HCT116 (cell line): ENCODE results near the gene PPHLN1. TPM values are rescaled to one million over a fixed set of nuclear protein-coding genes. Genes with fewer than 3 reads are reported as not detected.

Source experiments
- ATAC-seq: fragments of 200-7000 bp; cut with Tn5 transposase; 2 replicates; pipeline ENCODE4 v1.9.1; 2020; ENCODE audit warnings: mild to moderate bottlenecking, moderate library complexity
- BruUV-seq: library from RNA; stranded (reverse); fragments of 400-500 nt; replicated peaks from 2 replicates; lab custom pipeline; 2021; lab: Mats Ljungman, UMichigan
- CTCF ChIA-PET: fragments of 300-600 bp; sonication (Branson Sonifier 250); formaldehyde crosslinking; loops from one replicate; lab custom pipeline; 2021; ENCODE audit warnings: antibody characterized with exemption; lab: Charles Lee
- POLR2A ChIA-PET: fragments of 300-600, 350-600 bp; sonication (Branson Sonifier 250); formaldehyde crosslinking; loops from one replicate; lab custom pipeline; 2021; ENCODE audit warnings: antibody characterized with exemption; lab: Charles Lee
- RAD21 ChIA-PET, 2 experiments: fragments of 300-600 bp; sonication (Branson Sonifier 250); formaldehyde crosslinking; loops; one replicate each; lab custom pipeline; 2023; ENCODE audit warnings: low total read pairs in 2 of 2; ENCODE audit not compliant: uncharacterized antibody in 2 of 2, unreplicated experiment in 2 of 2, low non-redundant PET in 1 of 2; lab: Charles Lee
- DNase-seq: peaks from one replicate; pipeline ENCODE4 v3.0.0-alpha.2; 2010; ENCODE audit warnings: low read depth, low spot score
- H2AFZ ChIP-seq: fragments of 200-600 bp; shearing (Covaris generic), sonication (generic); 2 replicates; pipeline ENCODE4 v1.6.1; 2017; ENCODE audit warnings: low read depth, mixed run types, mixed read lengths, antibody characterized with exemption, low read length; ENCODE audit not compliant: poor library complexity, severe bottlenecking
- H3K27ac ChIP-seq: 2 replicates; pipeline ENCODE4 v1.5.1; 2012; ENCODE audit warnings: low read depth, low read length
- H3K27me3 ChIP-seq: fragments of 200-600 bp; sonication (generic); 2 replicates; pipeline ENCODE4 v1.6.1; 2016; ENCODE audit warnings: mixed run types, low read length, mixed read lengths; ENCODE audit not compliant: insufficient read depth
- H3K36me3 ChIP-seq, 2 experiments: fragments of 200-500 bp in 1 of 2; fragments of 200-600 bp in 1 of 2; sonication (Bioruptor generic) in 1 of 2; sonication (generic) in 1 of 2; 2 replicates each; pipeline versions ENCODE4 v1.5.1 to v1.6.1; 2014 to 2016; ENCODE audit warnings: low read length in 2 of 2, inconsistent platforms in 1 of 2, mixed read lengths in 1 of 2, mixed run types in 1 of 2; ENCODE audit not compliant: insufficient read depth in 2 of 2, control insufficient read depth in 1 of 2
- H3K4me1 ChIP-seq, 2 experiments: fragments of 200-600 bp in 1 of 2; sonication (generic) in 1 of 2; 2 replicates each; pipeline versions ENCODE4 v1.5.1 to v1.6.1; 2012 to 2017; ENCODE audit warnings: low read length in 2 of 2, inconsistent platforms in 1 of 2, mild to moderate bottlenecking in 1 of 2, mixed read lengths in 1 of 2, mixed run types in 1 of 2, moderate library complexity in 1 of 2; ENCODE audit not compliant: insufficient read depth in 2 of 2, control insufficient read depth in 1 of 2
- H3K4me2 ChIP-seq: fragments of 200-600 bp; sonication (generic); 2 replicates; pipeline ENCODE4 v1.6.1; 2017; ENCODE audit warnings: mixed run types, low read length, mixed read lengths
- H3K4me3 ChIP-seq, 2 experiments: fragments of 200-600 bp in 1 of 2; sonication (generic) in 1 of 2; replicated peaks in 1 of 2; 2 replicates each; pipeline ENCODE4 v1.5.1; 2011 to 2016; ENCODE audit warnings: low read length in 2 of 2, control low read depth in 1 of 2, low read depth in 1 of 2, mild to moderate bottlenecking in 1 of 2, mixed read lengths in 1 of 2, mixed run types in 1 of 2
- H3K79me2 ChIP-seq: fragments of 200-600 bp; sonication (generic); 2 replicates; pipeline ENCODE4 v1.6.1; 2017; ENCODE audit warnings: mild to moderate bottlenecking, mixed run types, low read length, moderate library complexity, mixed read lengths; ENCODE audit not compliant: insufficient read depth
- H3K9ac ChIP-seq: fragments of 200-600 bp; sonication (generic); 2 replicates; pipeline ENCODE4 v1.6.1; 2016; ENCODE audit warnings: low read length, mixed read lengths
- H3K9me2 ChIP-seq: fragments of 200-600 bp; sonication (generic), shearing (Covaris generic); 2 replicates; pipeline ENCODE4 v1.6.1; 2017; ENCODE audit warnings: mixed run types, mild to moderate bottlenecking, moderate library complexity; ENCODE audit not compliant: insufficient read depth
- H3K9me3 ChIP-seq, 2 experiments: fragments of 200-500 bp in 1 of 2; fragments of 200-600 bp in 1 of 2; sonication (Bioruptor generic) in 1 of 2; sonication (generic) in 1 of 2; 2 replicates each; pipeline ENCODE4 v1.6.1; 2014 to 2017; ENCODE audit warnings: low read length in 2 of 2, mixed read lengths in 2 of 2, inconsistent platforms in 1 of 2, low read depth in 1 of 2, mild to moderate bottlenecking in 1 of 2, mixed run types in 1 of 2, moderate library complexity in 1 of 2; ENCODE audit not compliant: control insufficient read depth in 1 of 2, insufficient read depth in 1 of 2
- H4K20me1 ChIP-seq: fragments of 200-600 bp; sonication (generic), shearing (Covaris generic); 2 replicates; pipeline ENCODE4 v1.6.1; 2017; ENCODE audit warnings: mixed run types, mild to moderate bottlenecking, moderate library complexity; ENCODE audit not compliant: insufficient read depth
- CEBPB ChIP-seq: IDR thresholded peaks from 2 replicates; pipeline ENCODE4 v1.6.1; 2012; ENCODE audit warnings: low read depth
- CTCF ChIP-seq, 3 experiments: fragments of 200-600 bp in 1 of 3; sonication (generic) in 1 of 3; IDR thresholded peaks in 2 of 3; conservative IDR thresholded peaks in 1 of 3; 2 replicates each; pipeline ENCODE4 v1.5.1; 2012 to 2017; ENCODE audit warnings: low read depth in 2 of 3, low read length in 2 of 3, antibody characterized with exemption in 1 of 3, borderline replicate concordance in 1 of 3, control low read depth in 1 of 3, mild to moderate bottlenecking in 1 of 3, mixed read lengths in 1 of 3, mixed run types in 1 of 3, moderate library complexity in 1 of 3; ENCODE audit not compliant: insufficient read depth in 1 of 3
- EGR1 ChIP-seq: IDR thresholded peaks from 2 replicates; pipeline ENCODE4 v1.6.1; 2012; ENCODE audit warnings: low read depth
- EZH2 ChIP-seq: fragments of 200-600 bp; sonication (generic); IDR thresholded peaks from 2 replicates; pipeline ENCODE4 v1.6.1; 2017; ENCODE audit warnings: antibody characterized with exemption, mixed run types
- EZH2phosphoT487 ChIP-seq: fragments of 200-600 bp; IDR thresholded peaks from 2 replicates; pipeline ENCODE4 v1.6.1; 2018; ENCODE audit warnings: antibody characterized with exemption, borderline replicate concordance
- JUND ChIP-seq: IDR thresholded peaks from 2 replicates; pipeline ENCODE4 v1.6.1; 2012
- POLR2AphosphoS5 ChIP-seq: IDR thresholded peaks from 2 replicates; pipeline ENCODE4 v1.6.1; 2011; ENCODE audit warnings: mild to moderate bottlenecking, low read depth, low read length, moderate library complexity
- RAD21 ChIP-seq: IDR thresholded peaks from 2 replicates; pipeline ENCODE4 v1.6.1; 2012; ENCODE audit warnings: low read depth, mild to moderate bottlenecking
- SIN3A ChIP-seq: IDR thresholded peaks from 2 replicates; pipeline ENCODE4 v1.6.1; 2012; ENCODE audit warnings: low read depth
- SRF ChIP-seq: IDR thresholded peaks from 2 replicates; pipeline ENCODE4 v1.6.1; 2012; ENCODE audit warnings: low read depth
- YY1 ChIP-seq: IDR thresholded peaks from 2 replicates; pipeline ENCODE4 v1.6.1; 2011; ENCODE audit warnings: low read length, low read depth, moderate library complexity, mild to moderate bottlenecking; ENCODE audit not compliant: insufficient replicate concordance; ENCODE audit errors: extremely low read depth
- ZBTB33 ChIP-seq: IDR thresholded peaks from 2 replicates; pipeline ENCODE4 v1.6.1; 2011; ENCODE audit warnings: mild to moderate bottlenecking, low read length, moderate library complexity; ENCODE audit not compliant: insufficient replicate concordance; ENCODE audit errors: extremely low read depth
- ZNF274 ChIP-seq: fragments of 200-500 bp; sonication (Bioruptor generic); IDR thresholded peaks from 2 replicates; pipeline ENCODE4 v1.6.1; 2014; ENCODE audit warnings: mild to moderate bottlenecking, low read depth, low read length, inconsistent platforms
- intact Hi-C: fragments of 100-400 bp; cut with micrococcal nuclease; formaldehyde crosslinking; loops from 2 replicates; pipeline ENCODE4 v1.10.0; 2022
- total RNA-seq: library from RNA; stranded (reverse); gene quantifications from one replicate; pipeline ENCODE4 v1.2.1, GENCODE V29; 2021; ENCODE audit not compliant: unreplicated experiment

PPHLN1 gene
- total RNA-seq, 1 experiment from 2014 or later, result 57.4 TPM

GRCh38 chr12:42322567-42322966, 3.4 kb upstream of the PPHLN1 start:
- Histone ChIP-seq H3K9me2 (no peaks in the 10 kb centered on the region), H3K36me3 (peaks cover 2 to 4% of the 10 kb centered on the region in 2 experiments; a peak in 2 of 4 replicates), H3K27me3 (no peaks in the 10 kb centered on the region), H3K4me1 (peaks cover 9 to 14% of the 10 kb centered on the region in 2 experiments; a peak in 3 of 4 replicates), H2AFZ (no peak overlapping the region), H3K27ac (no peak overlapping the region), H3K4me3 (no peak overlapping the region), H3K9ac (no peak overlapping the region), H4K20me1 (no peaks in the 10 kb centered on the region), H3K79me2 (peaks cover 35% of the 10 kb centered on the region)
- no TSS peak for BruUV-seq
- ChIA-PET RAD21 (no interaction called here), CTCF (no interaction called here), POLR2A (no interaction called here)
- ATAC-seq, result no peak
- DNase-seq, result no peak
- no peak for TF ChIP-seq RAD21
- no peak for TF ChIP-seq ZNF274
- TF ChIP-seq ZBTB33, result no peak
- TF ChIP-seq SIN3A, result no peak
- no peak for TF ChIP-seq POLR2AphosphoS5
- TF ChIP-seq YY1, result no peak
- no peak for TF ChIP-seq CEBPB
- no peak for TF ChIP-seq JUND
- no peak for TF ChIP-seq EGR1
- no peak for TF ChIP-seq EZH2phosphoT487
- no peak for TF ChIP-seq EZH2
- no peak for TF ChIP-seq SRF
- no peak for TF ChIP-seq CTCF (IDR thresholded peaks at IDR 0.05 in 2 of 3, conservative IDR thresholded peaks at IDR 0.05 in 1 of 3; ENCODE audit: borderline replicate concordance in 1 of 3, insufficient read depth in 1 of 3, low read depth in 2 of 3, low read length in 2 of 3)
- TF ChIP-seq, all 23 proteins: peak for 0
- Histone ChIP-seq H3K9me3 (no peaks in the 10 kb centered on the region), H3K4me2 (no peak overlapping the region)
- intact Hi-C loops, result no loop called here
